Ramos (cell line): ENCODE measurements around the gene FAAP20.

ENCODE experiments used
- in situ Hi-C: fragments of 300-500 bp; cut with MboI; formaldehyde crosslinking; loops from one replicate; pipeline ENCODE4 v1.14.3; 2022; ENCODE audit warnings: low sequenced_read_pairs; ENCODE audit not compliant: unreplicated experiment

Gene FAAP20

DNA sequence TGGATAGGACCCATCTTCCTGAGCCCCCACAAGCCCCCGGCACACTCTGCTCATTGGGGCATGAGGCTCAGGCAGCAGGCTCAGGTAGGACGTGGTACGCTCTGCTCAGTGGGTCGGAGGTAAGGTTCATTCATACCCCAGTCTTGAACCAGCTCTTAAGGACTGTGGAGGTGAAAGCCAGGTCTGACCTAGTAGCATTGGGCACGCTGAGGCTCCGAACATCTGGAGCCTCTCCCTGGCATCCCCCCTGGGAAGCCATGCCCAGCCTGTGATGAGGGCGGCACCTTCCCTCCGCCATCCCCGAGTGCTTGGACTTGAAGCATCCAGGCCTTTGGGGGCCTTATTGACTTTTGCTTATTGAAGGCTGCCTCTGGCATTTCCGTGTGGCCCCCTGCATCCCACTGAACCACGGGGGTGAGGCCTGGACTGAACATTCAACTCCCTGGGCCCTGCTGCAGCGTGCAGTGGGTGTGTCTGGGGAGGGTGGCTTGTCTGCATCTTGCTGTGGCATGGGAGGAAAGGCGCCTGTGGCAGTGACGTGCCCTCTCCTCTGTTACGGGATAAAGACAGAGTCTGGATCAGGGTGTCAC lies 50.0 kb downstream of the FAAP20 start:
- in situ Hi-C loops, result no loop called here

DNA sequence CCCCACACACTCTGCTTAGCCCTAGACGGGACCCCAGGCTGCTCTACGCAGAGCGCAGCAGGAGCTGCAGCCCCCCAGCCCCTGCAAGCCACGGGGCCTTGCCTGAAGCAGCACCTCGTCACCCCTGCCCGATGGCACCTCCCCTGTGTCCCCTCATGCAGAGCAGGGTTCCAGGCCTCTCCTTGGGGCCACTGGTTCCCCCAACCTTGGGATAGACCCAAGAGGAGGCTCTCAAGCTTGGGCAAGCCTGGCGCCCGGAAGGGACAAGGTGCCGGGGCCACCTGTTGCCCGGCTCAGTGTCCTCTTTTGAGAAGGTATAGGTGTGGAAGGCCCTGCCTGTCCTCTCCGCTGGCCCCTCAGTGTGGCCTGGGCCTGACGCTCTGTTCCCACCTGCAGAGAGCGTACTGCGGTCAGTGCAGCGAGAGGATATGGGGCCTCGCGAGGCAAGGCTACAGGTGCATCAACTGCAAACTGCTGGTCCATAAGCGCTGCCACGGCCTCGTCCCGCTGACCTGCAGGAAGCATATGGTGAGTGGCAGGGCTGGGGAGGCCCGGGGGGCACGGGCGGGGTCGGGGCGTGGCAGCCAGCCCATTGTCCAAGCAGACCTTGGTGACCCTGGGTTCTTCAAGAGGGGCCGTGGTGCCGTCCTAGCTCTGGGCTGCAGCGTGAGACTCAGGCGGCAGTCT lies 50.6 kb downstream of the FAAP20 start:
- in situ Hi-C loops, result no loop called here

- in situ Hi-C loops, result no loop called here
Observed at GRCh38 chr1:2141025-2141424, 53.5 kb downstream of the FAAP20 start.
